GM23248 (cell line): ENCODE data around the gene ST6GALNAC6. TPM values are rescaled to one million over a fixed set of nuclear protein-coding genes. Genes with fewer than 3 reads are reported as not detected.

Source experiments
- DNase-seq: peaks from one replicate; pipeline ENCODE4 v3.0.0-alpha.2; 2015
- H2AFZ ChIP-seq: fragments of 200-600 bp; sonication (generic); 2 replicates; pipeline ENCODE4 v1.6.1; 2016; ENCODE audit warnings: antibody characterized with exemption
- H3F3A ChIP-seq: fragments of 200-600 bp; sonication (generic); 2 replicates; pipeline ENCODE4 v1.6.1; 2016; ENCODE audit warnings: mild to moderate bottlenecking, antibody characterized with exemption, mixed run types; ENCODE audit not compliant: insufficient read depth
- H3K27ac ChIP-seq: fragments of 200-600 bp; sonication (generic); 2 replicates; pipeline ENCODE4 v1.5.1; 2016; ENCODE audit warnings: mild to moderate bottlenecking
- H3K27me3 ChIP-seq: fragments of 200-600 bp; sonication (generic); replicated peaks from 2 replicates; pipeline ENCODE4 v1.6.1; 2016; ENCODE audit warnings: mild to moderate bottlenecking; ENCODE audit not compliant: insufficient read depth
- H3K36me3 ChIP-seq: fragments of 200-600 bp; sonication (generic); 2 replicates; pipeline ENCODE4 v1.6.1; 2016; ENCODE audit warnings: low read depth, mild to moderate bottlenecking
- H3K4me1 ChIP-seq: fragments of 200-600 bp; sonication (generic); 2 replicates; pipeline ENCODE4 v1.6.1; 2016; ENCODE audit warnings: mild to moderate bottlenecking; ENCODE audit not compliant: insufficient read depth
- H3K4me2 ChIP-seq: fragments of 200-600 bp; sonication (generic); one replicate; pipeline ENCODE4 v1.6.1; 2016; ENCODE audit warnings: mild to moderate bottlenecking; ENCODE audit not compliant: unreplicated experiment
- H3K4me3 ChIP-seq: fragments of 200-600 bp; sonication (generic); 2 replicates; pipeline ENCODE4 v1.5.1; 2016; ENCODE audit warnings: mild to moderate bottlenecking
- H3K79me2 ChIP-seq: fragments of 200-600 bp; sonication (generic); 2 replicates; pipeline ENCODE4 v1.6.1; 2016; ENCODE audit warnings: mild to moderate bottlenecking; ENCODE audit not compliant: insufficient read depth
- H3K9ac ChIP-seq: fragments of 200-600 bp; sonication (generic); 2 replicates; pipeline ENCODE4 v1.6.1; 2016; ENCODE audit warnings: mild to moderate bottlenecking
- H3K9me2 ChIP-seq: fragments of 200-600 bp; sonication (generic); 2 replicates; pipeline ENCODE4 v1.6.1; 2016; ENCODE audit warnings: mixed run types, mild to moderate bottlenecking, moderate library complexity; ENCODE audit not compliant: insufficient read depth
- H3K9me3 ChIP-seq: fragments of 200-600 bp; sonication (generic); one replicate; pipeline ENCODE4 v1.6.1; 2017; ENCODE audit warnings: low read depth
- H4K20me1 ChIP-seq: fragments of 200-600 bp; sonication (generic); 2 replicates; pipeline ENCODE4 v1.6.0; 2016; ENCODE audit not compliant: insufficient read depth
- EZH2 ChIP-seq: fragments of 200-600 bp; sonication (generic); IDR thresholded peaks from 2 replicates; pipeline ENCODE4 v1.6.1; 2018; ENCODE audit warnings: antibody characterized with exemption, mild to moderate bottlenecking; ENCODE audit not compliant: insufficient read depth, poor library complexity, severe bottlenecking
- EZH2phosphoT487 ChIP-seq: fragments of 200-600 bp; sonication (generic); IDR thresholded peaks from 2 replicates; pipeline ENCODE4 v1.6.1; 2018; ENCODE audit warnings: antibody characterized with exemption, moderate library complexity, mild to moderate bottlenecking, low read depth; ENCODE audit not compliant: insufficient read depth
- WGBS, 2 experiments: methylation state at CpG; one replicate each; pipeline ENCODE4 v1.1.6; 2015 to 2017; ENCODE audit warnings: low lambda C conversion rate in 2 of 2, low coverage in 1 of 2; ENCODE audit errors: missing lambda C conversion rate in 2 of 2; 5-methylcytosine and 5-hydroxymethylcytosine counted together
- in situ Hi-C: fragments of 300-500 bp; cut with MboI; formaldehyde crosslinking; loops from 2 replicates; pipeline ENCODE4 v1.15.0; 2020
- polyA plus RNA-seq: library from polyadenylated mRNA; unstranded; fragments of >200 nt; fragmentation: Nextera tagmentation; extraction: Ambion mirVana; gene quantifications from 2 replicates; pipeline ENCODE4 v1.2.1, GENCODE V29; 2016
- total RNA-seq: library from RNA; depleted of rRNA; stranded (reverse); fragments of >200 nt; shearing (Covaris generic); gene quantifications from 2 replicates; pipeline ENCODE4 v1.2.3, GENCODE V29; 2014

The ST6GALNAC6 gene
- total and polyA plus RNA-seq, 2 experiments from 2014 or later = 81.1 to 88.0 TPM

DNA sequence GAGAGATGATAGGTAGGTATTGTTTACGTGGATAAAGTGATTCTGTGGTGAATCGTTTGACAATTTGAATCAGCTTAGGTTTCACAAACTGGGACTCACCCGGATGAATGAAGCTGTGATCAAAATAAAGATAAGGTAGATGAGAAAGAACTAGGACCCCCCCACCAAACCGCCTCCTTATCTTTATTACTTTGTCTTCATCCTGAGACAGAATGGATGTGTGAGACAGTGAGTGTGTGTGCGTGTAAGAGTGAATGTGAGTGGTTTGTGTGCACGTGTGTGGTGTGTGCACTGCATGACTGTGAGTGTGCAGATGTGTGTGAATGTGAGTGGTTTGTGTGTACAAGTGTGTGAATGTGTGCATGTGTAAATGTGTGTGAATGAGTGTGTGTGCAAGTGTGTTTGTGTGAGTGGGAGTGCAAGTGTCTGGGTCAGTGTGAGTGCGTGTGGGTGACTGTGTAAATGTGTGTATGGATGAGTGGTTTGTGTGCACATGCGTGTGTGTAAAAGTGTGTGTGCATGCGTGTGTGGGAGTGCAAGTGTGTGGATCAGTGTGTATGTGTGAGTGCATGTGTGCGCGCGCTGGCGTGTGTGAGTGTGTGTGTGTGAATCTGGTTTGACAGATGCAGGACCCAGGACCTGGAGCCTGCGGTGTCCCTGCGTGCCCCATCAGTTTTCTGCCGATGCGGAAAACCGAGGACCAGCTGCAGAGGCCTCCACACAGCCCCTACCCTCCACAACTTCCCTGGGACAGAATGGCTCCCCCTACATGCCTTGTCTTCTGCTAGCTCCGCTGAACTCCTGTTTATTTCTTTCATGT lies 33.5 kb downstream of the ST6GALNAC6 start:
- Histone ChIP-seq H3K27me3 (no peaks in the 10 kb centered on the region), H2AFZ (no peak overlapping the region), H4K20me1 (no peaks in the 10 kb centered on the region), H3K79me2 (no peaks in the 10 kb centered on the region), H3K4me3 (no peak overlapping the region), H3F3A (no peaks in the 10 kb centered on the region), H3K4me2 (no peak overlapping the region), H3K9me3 (no peaks in the 10 kb centered on the region), H3K4me1 (no peaks in the 10 kb centered on the region), H3K27ac (no peak overlapping the region), H3K36me3 (no peaks in the 10 kb centered on the region), H3K9ac (no peak overlapping the region), H3K9me2 (no peaks in the 10 kb centered on the region)
- in situ Hi-C loops = no loop called here
- no peak for DNase-seq
- 90 to 92% methylated on average over 18 to 19 of the region's 19 CpGs for WGBS, 2 experiments
- no peak for TF ChIP-seq EZH2
- TF ChIP-seq EZH2phosphoT487 = no peak

DNA sequence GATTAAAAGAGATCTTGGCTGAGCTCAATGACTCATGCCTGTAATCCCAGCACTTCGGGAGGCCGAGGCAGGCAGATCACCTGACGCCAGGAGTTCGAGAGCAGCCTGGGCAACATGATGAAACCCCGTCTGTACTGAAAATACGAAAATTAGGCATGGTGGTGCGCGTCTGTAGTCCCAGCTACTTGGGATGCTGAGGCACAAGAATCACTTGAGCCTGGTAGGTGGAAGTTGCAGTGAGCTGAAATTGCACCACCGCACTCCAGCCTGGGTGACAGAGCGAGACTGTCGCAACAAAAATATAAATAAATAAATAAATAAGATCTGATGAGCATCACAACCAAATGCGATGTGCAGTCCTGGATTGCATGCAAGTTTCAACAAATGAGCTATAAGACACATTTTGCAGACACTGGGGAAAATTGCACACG lies 36.2 kb downstream of the ST6GALNAC6 start:
- Histone ChIP-seq H3K4me1 (no peaks in the 10 kb centered on the region), H3K79me2 (no peaks in the 10 kb centered on the region), H2AFZ (no peak overlapping the region), H4K20me1 (no peaks in the 10 kb centered on the region), H3K36me3 (no peaks in the 10 kb centered on the region), H3K27ac (no peak overlapping the region), H3K9me3 (no peaks in the 10 kb centered on the region), H3K9ac (no peak overlapping the region), H3K4me2 (no peak overlapping the region), H3F3A (no peaks in the 10 kb centered on the region), H3K4me3 (no peak overlapping the region), H3K9me2 (no peaks in the 10 kb centered on the region), H3K27me3 (no peaks in the 10 kb centered on the region)
- 85 to 86% methylated on average over 13 of the region's 13 CpGs for WGBS, 2 experiments
- TF ChIP-seq EZH2phosphoT487 (no peak), EZH2 (no peak)
- in situ Hi-C loops = no loop called here
- no peak for DNase-seq

DNA sequence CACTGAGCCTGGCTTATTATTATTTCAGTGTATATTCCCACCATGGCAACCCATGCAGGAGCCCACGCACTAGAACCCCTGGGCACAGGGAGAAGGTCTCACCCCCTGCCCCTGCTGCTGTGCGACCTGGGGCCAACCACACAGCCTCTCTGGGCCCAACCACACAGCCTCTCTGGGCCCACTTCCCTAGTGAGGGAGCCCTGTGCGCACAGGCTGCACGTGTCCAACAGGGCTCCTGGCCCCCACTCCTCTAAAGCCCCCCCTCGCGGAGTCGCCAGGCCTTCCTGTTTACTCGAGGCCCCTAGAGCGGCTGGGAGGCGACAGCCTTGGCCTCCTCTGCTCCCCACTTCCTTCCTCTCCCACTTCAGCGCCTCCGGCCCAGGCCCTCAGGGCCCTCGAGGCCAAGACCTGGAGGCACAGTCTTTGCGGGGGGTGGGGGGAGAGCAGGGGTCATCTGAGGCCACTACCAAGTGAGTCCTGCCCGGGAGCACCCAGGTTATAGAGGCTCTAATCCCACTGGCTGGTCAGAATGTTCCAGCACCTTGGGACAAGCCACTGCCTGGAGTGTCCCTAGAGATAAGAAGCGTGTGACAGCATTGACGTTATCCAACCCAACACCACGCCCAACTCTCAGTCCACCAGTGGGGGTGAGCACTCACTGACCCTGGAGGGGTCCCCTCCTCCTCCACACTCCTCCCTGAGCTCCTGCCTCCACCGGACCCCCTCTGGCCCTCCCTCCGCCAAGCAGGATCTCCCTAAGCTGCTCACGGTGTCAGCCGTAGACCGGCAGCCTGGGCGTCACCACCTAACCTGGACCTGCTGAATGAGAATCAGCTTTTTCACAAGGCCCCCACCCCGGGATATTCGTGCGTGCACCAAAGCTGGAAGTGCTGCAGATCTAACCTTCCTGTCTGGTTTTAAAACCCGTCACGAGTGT lies 37.1 kb downstream of the ST6GALNAC6 start:
- Histone ChIP-seq H3F3A (no peaks in the 10 kb centered on the region), H3K4me3 (no peak overlapping the region), H3K9me2 (no peaks in the 10 kb centered on the region), H3K27ac (no peak overlapping the region), H3K4me2 (no peak overlapping the region), H3K4me1 (no peaks in the 10 kb centered on the region), H3K9ac (no peak overlapping the region), H3K36me3 (no peaks in the 10 kb centered on the region), H4K20me1 (no peaks in the 10 kb centered on the region), H3K27me3 (no peaks in the 10 kb centered on the region), H3K79me2 (no peaks in the 10 kb centered on the region), H3K9me3 (no peaks in the 10 kb centered on the region), H2AFZ (no peak overlapping the region)
- DNase-seq = no peak
- 75 to 87% methylated on average over 28 to 29 of the region's 29 CpGs for WGBS, 2 experiments
- in situ Hi-C loops = no loop called here
- TF ChIP-seq EZH2phosphoT487 = no peak
- TF ChIP-seq EZH2 = no peak

DNA sequence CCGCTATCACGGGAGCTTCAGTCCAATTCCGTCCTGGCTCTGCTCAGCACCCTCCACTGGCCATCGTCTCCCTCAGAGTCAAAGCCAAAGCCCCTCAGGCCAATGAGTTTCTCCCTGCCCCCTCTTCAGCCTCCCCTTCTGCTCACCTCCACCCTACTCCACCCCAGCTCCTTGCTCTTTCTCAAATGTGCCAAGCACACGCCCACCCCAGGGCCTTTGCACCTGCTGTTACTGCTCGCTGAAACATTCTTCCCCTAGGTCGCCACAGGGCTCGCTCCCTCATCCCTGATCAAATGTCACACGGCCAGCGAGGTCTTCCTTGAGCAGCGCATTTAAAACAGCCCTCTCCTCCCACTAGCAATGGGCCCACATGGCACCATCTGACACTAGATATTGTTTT lies 38.6 kb downstream of the ST6GALNAC6 start:
- Histone ChIP-seq H3K4me2 (no peak overlapping the region), H2AFZ (no peak overlapping the region), H3F3A (no peaks in the 10 kb centered on the region), H3K4me1 (no peaks in the 10 kb centered on the region), H3K79me2 (no peaks in the 10 kb centered on the region), H3K4me3 (no peak overlapping the region), H3K9ac (no peak overlapping the region), H3K36me3 (no peaks in the 10 kb centered on the region), H3K9me3 (no peaks in the 10 kb centered on the region), H4K20me1 (no peaks in the 10 kb centered on the region), H3K27me3 (no peaks in the 10 kb centered on the region), H3K27ac (no peak overlapping the region), H3K9me2 (no peaks in the 10 kb centered on the region)
- in situ Hi-C loops = no loop called here
- no peak for DNase-seq
- TF ChIP-seq EZH2phosphoT487 (no peak), EZH2 (no peak)
- 95 to 97% methylated on average over 9 to 11 of the region's 11 CpGs for WGBS, 2 experiments
